Measurements from ENCODE around the gene TMEM270. TPM values are rescaled to one million over a fixed set of nuclear protein-coding genes. Genes with fewer than 3 reads are reported as not detected.

TMEM270 gene
- total and polyA plus RNA-seq, 10 of the 15 experiments (the other 5 are each of a cell fraction or from before 2014, with no cell fraction given) = not detected

DNA sequence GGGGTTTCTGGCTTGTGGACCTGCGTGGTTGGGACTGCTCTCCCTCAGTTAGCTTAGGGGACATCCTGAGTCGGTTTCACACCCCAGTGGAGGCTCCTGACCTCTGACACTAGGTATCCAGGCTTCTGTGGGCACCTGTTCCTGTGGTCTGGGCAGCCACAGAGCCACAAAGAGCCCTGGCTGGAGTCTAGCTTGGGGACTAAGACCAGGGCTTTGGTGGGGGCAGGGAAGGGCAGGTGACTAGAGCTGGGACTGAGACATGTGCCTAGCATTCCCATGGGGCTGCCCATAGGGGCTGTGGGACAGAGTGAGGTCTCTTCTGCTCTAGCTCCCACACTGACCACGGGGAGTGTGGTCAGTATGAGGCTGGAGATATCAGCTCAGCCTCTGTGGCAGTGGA lies 4.0 kb upstream of the TMEM270 start (continued):
- TF ChIP-seq, protein P1, sequence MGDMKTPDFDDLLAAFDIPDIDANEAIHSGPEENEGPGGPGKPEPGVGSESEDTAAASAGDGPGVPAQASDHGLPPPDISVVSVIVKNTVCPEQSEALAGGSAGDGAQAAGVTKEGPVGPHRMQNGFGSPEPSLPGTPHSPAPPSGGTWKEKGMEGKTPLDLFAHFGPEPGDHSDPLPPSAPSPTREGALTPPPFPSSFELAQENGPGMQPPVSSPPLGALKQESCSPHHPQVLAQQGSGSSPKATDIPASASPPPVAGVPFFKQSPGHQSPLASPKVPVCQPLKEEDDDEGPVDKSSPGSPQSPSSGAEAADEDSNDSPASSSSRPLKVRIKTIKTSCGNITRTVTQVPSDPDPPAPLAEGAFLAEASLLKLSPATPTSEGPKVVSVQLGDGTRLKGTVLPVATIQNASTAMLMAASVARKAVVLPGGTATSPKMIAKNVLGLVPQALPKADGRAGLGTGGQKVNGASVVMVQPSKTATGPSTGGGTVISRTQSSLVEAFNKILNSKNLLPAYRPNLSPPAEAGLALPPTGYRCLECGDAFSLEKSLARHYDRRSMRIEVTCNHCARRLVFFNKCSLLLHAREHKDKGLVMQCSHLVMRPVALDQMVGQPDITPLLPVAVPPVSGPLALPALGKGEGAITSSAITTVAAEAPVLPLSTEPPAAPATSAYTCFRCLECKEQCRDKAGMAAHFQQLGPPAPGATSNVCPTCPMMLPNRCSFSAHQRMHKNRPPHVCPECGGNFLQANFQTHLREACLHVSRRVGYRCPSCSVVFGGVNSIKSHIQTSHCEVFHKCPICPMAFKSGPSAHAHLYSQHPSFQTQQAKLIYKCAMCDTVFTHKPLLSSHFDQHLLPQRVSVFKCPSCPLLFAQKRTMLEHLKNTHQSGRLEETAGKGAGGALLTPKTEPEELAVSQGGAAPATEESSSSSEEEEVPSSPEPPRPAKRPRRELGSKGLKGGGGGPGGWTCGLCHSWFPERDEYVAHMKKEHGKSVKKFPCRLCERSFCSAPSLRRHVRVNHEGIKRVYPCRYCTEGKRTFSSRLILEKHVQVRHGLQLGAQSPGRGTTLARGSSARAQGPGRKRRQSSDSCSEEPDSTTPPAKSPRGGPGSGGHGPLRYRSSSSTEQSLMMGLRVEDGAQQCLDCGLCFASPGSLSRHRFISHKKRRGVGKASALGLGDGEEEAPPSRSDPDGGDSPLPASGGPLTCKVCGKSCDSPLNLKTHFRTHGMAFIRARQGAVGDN (IDR thresholded peaks at IDR 0.05) = no peak
- TF ChIP-seq HDAC6 (IDR thresholded peaks at IDR 0.05; ENCODE audit: unreplicated experiment) (no peak), TARDBP (IDR thresholded peaks at IDR 0.05; ENCODE audit: borderline replicate concordance) (no peak), CBX5 (IDR thresholded peaks at IDR 0.05; ENCODE audit: low read depth) (no peak)
- TF ChIP-seq, protein P2, sequence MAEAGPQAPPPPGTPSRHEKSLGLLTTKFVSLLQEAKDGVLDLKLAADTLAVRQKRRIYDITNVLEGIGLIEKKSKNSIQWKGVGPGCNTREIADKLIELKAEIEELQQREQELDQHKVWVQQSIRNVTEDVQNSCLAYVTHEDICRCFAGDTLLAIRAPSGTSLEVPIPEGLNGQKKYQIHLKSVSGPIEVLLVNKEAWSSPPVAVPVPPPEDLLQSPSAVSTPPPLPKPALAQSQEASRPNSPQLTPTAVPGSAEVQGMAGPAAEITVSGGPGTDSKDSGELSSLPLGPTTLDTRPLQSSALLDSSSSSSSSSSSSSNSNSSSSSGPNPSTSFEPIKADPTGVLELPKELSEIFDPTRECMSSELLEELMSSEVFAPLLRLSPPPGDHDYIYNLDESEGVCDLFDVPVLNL (IDR thresholded peaks at IDR 0.05; ENCODE audit: low read depth, low read length) = no peak

DNA sequence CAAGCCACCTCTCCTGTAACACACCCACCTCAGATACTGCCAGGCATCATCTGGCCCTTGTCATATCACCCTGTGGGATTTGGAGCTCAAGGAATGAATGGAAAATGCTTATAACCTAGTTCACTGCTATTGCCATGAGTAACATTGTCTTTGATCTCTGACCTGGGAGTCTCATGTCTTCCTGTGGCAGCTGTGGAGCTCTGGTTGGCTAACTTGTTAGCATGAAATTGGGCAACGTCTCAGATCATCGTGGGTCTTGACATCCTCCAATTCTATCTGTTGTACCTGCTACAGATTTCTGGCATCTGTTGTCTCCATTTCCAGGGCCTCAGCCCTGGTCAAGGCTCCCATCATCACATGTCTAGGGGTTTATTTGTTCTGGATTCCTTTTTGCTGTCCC lies 2.2 kb upstream of the TMEM270 start:
- in situ Hi-C loops (cut with MboI) (loop anchor here (5.0 kb wide), 1 partner anchor 252 kb away; no protein-coding TSS in a partner anchor), intact Hi-C loops (cut with micrococcal nuclease; ENCODE audit: unreplicated experiment) (loop anchor here (5.0 kb wide), 1 partner anchor 252 kb away; no protein-coding TSS in a partner anchor)
- Histone ChIP-seq H3K27ac (ENCODE audit: control insufficient read depth, insufficient read depth) (no peak overlapping the region), H3K4me2 (ENCODE audit: control insufficient read depth, insufficient read depth) (no peak overlapping the region), H3K36me3 (ENCODE audit: control insufficient read depth in 2 of 2, insufficient read depth in 2 of 2, low read length in 1 of 2) (no peaks in the 10 kb centered on the region), H3K79me2 (ENCODE audit: control insufficient read depth, insufficient read depth, low read length) (no peaks in the 10 kb centered on the region), H3K4me3 (no peak overlapping the region), H3K27me3 (replicated peaks in 1 of 2; ENCODE audit: control insufficient read depth in 2 of 2, insufficient read depth in 2 of 2, low read length in 1 of 2) (0 out of 4 replicates have a peak, but pooled peaks cover 0 to 2% of the 10 kb centered on the region in 2 experiments), H4K20me1 (ENCODE audit: control insufficient read depth, insufficient read depth) (no peaks in the 10 kb centered on the region), H2AFZ (ENCODE audit: control insufficient read depth, low read depth, low read length) (no peak overlapping the region), H3K9ac (ENCODE audit: control insufficient read depth, insufficient read depth, low read length) (no peak overlapping the region), H3K9me3 (replicated peaks; ENCODE audit: control insufficient read depth, insufficient read depth, low read length) (no peaks in the 10 kb centered on the region), H3K4me1 (ENCODE audit: control insufficient read depth, insufficient read depth, low read length) (peaks cover 5% of the 10 kb centered on the region)
- ChIA-PET POLR2A (interaction anchor here (0.7 kb wide), 1 partner anchor 434 kb away, joined by 4 read pairs; no protein-coding TSS in a partner anchor), SMC1A (ENCODE audit: uncharacterized antibody, unreplicated experiment) (interaction anchor here (0.6 kb wide), 1 partner anchor 47 kb away, joined by 3 read pairs; no protein-coding TSS in a partner anchor), CTCF (interaction anchor here (0.6 to 0.9 kb wide), 2 partner anchors 11 to 130 kb away, joined by 3 read pairs; no protein-coding TSS in a partner anchor), RAD21 (ENCODE audit: unreplicated experiment) (interaction anchor here (0.7 kb wide), 1 partner anchor 89 kb away, joined by 3 read pairs; the partner anchor contains the start of gene CLDN3)
- ATAC-seq = no peak
- no peak for DNase-seq (ENCODE audit: low read depth, low spot score)
- WGBS (ENCODE audit: insufficient coverage, insufficient replicate concordance, low lambda C conversion rate, missing lambda C conversion rate) = 0% methylated on average over 2 of the region's 2 CpGs
- no peak for FAIRE-seq
- TF ChIP-seq, protein P3, sequence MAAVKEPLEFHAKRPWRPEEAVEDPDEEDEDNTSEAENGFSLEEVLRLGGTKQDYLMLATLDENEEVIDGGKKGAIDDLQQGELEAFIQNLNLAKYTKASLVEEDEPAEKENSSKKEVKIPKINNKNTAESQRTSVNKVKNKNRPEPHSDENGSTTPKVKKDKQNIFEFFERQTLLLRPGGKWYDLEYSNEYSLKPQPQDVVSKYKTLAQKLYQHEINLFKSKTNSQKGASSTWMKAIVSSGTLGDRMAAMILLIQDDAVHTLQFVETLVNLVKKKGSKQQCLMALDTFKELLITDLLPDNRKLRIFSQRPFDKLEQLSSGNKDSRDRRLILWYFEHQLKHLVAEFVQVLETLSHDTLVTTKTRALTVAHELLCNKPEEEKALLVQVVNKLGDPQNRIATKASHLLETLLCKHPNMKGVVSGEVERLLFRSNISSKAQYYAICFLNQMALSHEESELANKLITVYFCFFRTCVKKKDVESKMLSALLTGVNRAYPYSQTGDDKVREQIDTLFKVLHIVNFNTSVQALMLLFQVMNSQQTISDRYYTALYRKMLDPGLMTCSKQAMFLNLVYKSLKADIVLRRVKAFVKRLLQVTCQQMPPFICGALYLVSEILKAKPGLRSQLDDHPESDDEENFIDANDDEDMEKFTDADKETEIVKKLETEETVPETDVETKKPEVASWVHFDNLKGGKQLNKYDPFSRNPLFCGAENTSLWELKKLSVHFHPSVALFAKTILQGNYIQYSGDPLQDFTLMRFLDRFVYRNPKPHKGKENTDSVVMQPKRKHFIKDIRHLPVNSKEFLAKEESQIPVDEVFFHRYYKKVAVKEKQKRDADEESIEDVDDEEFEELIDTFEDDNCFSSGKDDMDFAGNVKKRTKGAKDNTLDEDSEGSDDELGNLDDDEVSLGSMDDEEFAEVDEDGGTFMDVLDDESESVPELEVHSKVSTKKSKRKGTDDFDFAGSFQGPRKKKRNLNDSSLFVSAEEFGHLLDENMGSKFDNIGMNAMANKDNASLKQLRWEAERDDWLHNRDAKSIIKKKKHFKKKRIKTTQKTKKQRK (IDR thresholded peaks at IDR 0.05; ENCODE audit: low read depth, low read length) = no peak
- no peak for TF ChIP-seq TCF12 (IDR thresholded peaks at IDR 0.05; ENCODE audit: low read depth, low read length)
- TF ChIP-seq, protein P4, sequence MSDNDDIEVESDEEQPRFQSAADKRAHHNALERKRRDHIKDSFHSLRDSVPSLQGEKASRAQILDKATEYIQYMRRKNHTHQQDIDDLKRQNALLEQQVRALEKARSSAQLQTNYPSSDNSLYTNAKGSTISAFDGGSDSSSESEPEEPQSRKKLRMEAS (IDR thresholded peaks at IDR 0.05; ENCODE audit: low read depth, low read length) = no peak
- BruUV-seq (replicated peaks) = no TSS peak
